Transverse colon (tissue), 4 donors: Measurements from ENCODE around the gene MT1B. TPM values are rescaled to one million over a fixed set of nuclear protein-coding genes. Genes with fewer than 3 reads are reported as not detected.

Experiments
- DNase-seq: peaks from one replicate; pipeline ENCODE4 v3.0.0-alpha.2; 2019
- H3K27ac ChIP-seq, 4 donors: fragments of 200-600 bp; sonication (generic); 2 replicates each; pipeline ENCODE4 v1.5.1; 2016 to 2018; ENCODE audit warnings: inconsistent platforms in 4 of 4
- H3K27me3 ChIP-seq: fragments of 200-600 bp; sonication (generic); 2 replicates; pipeline ENCODE4 v1.5.1; 2017; ENCODE audit warnings: inconsistent platforms
- H3K36me3 ChIP-seq, 4 donors: fragments of 200-600 bp; sonication (generic); 2 replicates each; pipeline ENCODE4 v1.5.1; 2017 to 2019; ENCODE audit warnings: inconsistent platforms in 4 of 4
- H3K4me1 ChIP-seq, 4 donors: fragments of 200-600 bp; sonication (generic); 2 replicates each; pipeline ENCODE4 v1.5.1; 2017 to 2020; ENCODE audit warnings: inconsistent platforms in 4 of 4
- H3K4me3 ChIP-seq, 4 donors: fragments of 200-600 bp; sonication (generic); 1 replicate in 1 of 4; 2 replicates in 3 of 4; pipeline versions ENCODE4 v1.5.1 to v1.6.1; 2017 to 2019; ENCODE audit warnings: inconsistent platforms in 4 of 4
- H3K9me3 ChIP-seq, 2 donors: fragments of 200-600 bp; sonication (generic); 2 replicates each; pipeline ENCODE4 v1.5.1; 2017 to 2019; ENCODE audit warnings: inconsistent platforms in 2 of 2
- EP300 ChIP-seq: sonication (generic); formaldehyde crosslinking; IDR thresholded peaks from one replicate; pipeline ENCODE4 v1.6.1; 2017; ENCODE audit warnings: antibody characterized with exemption, low read depth
- POLR2A ChIP-seq: fragments of 450-650 bp; IDR thresholded peaks from one replicate; pipeline ENCODE4 v1.6.1; 2016; ENCODE audit warnings: antibody characterized with exemption, mild to moderate bottlenecking, moderate library complexity
- POLR2AphosphoS5 ChIP-seq, 3 donors: sonication (generic); formaldehyde crosslinking; IDR thresholded peaks; one replicate each; pipeline ENCODE4 v1.6.1; 2016; ENCODE audit warnings: antibody characterized with exemption in 3 of 3
- whole genome bisulfite sequencing, 2 donors: methylation state at CpG; one replicate each; pipeline ENCODE4 v1.1.5; 2018; ENCODE audit warnings: low coverage in 1 of 2; 5-methylcytosine and 5-hydroxymethylcytosine counted together
- in situ Hi-C, 4 donors: fragments of 200-750 bp; cut with MboI; loops; one replicate each; pipeline versions ENCODE4 v1.15.0 to v1.15.1; 2017; ENCODE audit warnings: low sequenced_read_pairs in 3 of 4, low pct_ligation_motif_present in 1 of 4, low pct_unique_long_range_greater_than_20kb in 1 of 4
- intact Hi-C: fragments of 100-400 bp; cut with DNase I; formaldehyde crosslinking; loops from one replicate; pipeline ENCODE4 v1.15.1; 2023; ENCODE audit warnings: low total_unique reads
- total RNA-seq, 4 donors: library from RNA; depleted of rRNA; stranded (reverse); fragments of >200 nt; gene quantifications; one replicate each; pipeline ENCODE4 v1.1.0, GENCODE V29; 2016
- TF ChIP-seq, protein P1 (sequence below), 5 experiments: fragments of 200-600 bp in 3 of 5; fragments of 450-650 bp in 2 of 5; sonication (generic) in 3 of 5; IDR thresholded peaks; 1 replicate in 2 of 5; 2 replicates in 3 of 5; pipeline ENCODE4 v1.5.1; 2016 to 2017; ENCODE audit warnings: antibody characterized with exemption in 5 of 5, inconsistent platforms in 3 of 5, mild to moderate bottlenecking in 2 of 5, moderate library complexity in 1 of 5

Gene MT1B
- total RNA-seq, 4 donors from 2014 or later: not detected

DNA sequence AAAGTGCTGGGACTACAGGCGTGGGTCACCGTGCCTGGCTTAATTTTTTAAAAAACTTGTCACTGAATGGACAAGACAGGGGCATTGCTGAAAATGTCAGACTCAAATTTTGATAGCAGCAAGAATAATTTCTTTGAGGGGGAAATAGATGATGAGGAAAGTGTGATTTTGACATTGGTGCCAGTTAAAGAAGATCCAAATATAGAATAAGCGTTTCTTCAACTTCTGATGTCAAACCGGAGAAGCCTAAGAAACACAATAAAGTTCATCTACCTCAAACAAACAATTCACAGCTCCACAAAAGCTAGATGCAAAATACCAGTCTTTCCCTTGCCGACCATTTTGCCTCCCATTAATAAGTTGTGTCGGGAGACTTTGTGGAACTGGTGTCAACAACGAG lies 35.1 kb downstream of the MT1B start:
- DNase-seq: no peak
- intact Hi-C loops (no loop called here), in situ Hi-C loops (no loop called here)
- TF ChIP-seq POLR2AphosphoS5 (IDR thresholded peaks at IDR 0.05) (no peak), EP300 (no peak), POLR2A (no peak)
- TF ChIP-seq, protein P1, sequence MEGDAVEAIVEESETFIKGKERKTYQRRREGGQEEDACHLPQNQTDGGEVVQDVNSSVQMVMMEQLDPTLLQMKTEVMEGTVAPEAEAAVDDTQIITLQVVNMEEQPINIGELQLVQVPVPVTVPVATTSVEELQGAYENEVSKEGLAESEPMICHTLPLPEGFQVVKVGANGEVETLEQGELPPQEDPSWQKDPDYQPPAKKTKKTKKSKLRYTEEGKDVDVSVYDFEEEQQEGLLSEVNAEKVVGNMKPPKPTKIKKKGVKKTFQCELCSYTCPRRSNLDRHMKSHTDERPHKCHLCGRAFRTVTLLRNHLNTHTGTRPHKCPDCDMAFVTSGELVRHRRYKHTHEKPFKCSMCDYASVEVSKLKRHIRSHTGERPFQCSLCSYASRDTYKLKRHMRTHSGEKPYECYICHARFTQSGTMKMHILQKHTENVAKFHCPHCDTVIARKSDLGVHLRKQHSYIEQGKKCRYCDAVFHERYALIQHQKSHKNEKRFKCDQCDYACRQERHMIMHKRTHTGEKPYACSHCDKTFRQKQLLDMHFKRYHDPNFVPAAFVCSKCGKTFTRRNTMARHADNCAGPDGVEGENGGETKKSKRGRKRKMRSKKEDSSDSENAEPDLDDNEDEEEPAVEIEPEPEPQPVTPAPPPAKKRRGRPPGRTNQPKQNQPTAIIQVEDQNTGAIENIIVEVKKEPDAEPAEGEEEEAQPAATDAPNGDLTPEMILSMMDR (IDR thresholded peaks at IDR 0.05): no peak
- Histone ChIP-seq H3K27ac (no peak overlapping the region), H3K4me3 (no peak overlapping the region), H3K36me3 (no peaks in the 10 kb centered on the region), H3K27me3 (no peaks in the 10 kb centered on the region), H3K4me1 (peaks cover 3 to 15% (median 11%) of the 10 kb centered on the region in 4 donors), H3K9me3 (no peaks in the 10 kb centered on the region)
- 89 to 91% methylated on average over 4 to 7 of the region's 7 CpGs for WGBS, 2 donors

DNA sequence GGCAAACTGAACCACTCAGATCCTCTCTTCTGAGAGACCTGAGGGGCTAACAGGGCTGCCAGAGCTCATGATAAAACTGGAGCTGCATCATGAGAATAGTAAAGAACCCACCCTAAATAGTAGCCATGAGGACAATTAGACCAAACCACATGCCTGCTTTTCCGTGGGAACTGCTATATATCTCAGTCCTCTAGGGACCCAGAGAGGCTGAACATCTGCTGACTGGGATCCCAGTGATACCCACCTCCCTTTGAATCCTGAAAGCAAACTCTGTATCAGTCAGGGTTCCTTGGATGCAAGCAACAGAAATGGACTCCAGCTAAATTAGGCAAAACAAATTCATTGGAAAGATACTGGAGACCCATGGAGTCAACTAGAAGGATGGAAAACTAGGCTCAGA lies 37.1 kb downstream of the MT1B start:
- peaks cover 0 to 2% (median under 1%) of the 10 kb centered on the region in 4 donors for H3K4me1 ChIP-seq
- H3K4me3 ChIP-seq: no peak overlapping the region
- WGBS, 2 donors: 70% methylated on average over 1 of the region's 1 CpG; no CpG with 5 or more reads in 1 of the 2 donors
- no peaks in the 10 kb centered on the region for H3K36me3 ChIP-seq
- TF ChIP-seq EP300 (no peak), POLR2AphosphoS5 (IDR thresholded peaks at IDR 0.05) (no peak), POLR2A (no peak)
- TF ChIP-seq, protein P1 (IDR thresholded peaks at IDR 0.05): no peak
- no peak overlapping the region for H3K27ac ChIP-seq
- in situ Hi-C loops: no loop called here
- no peaks in the 10 kb centered on the region for H3K9me3 ChIP-seq
- DNase-seq: no peak
- intact Hi-C loops: no loop called here
- no peaks in the 10 kb centered on the region for H3K27me3 ChIP-seq

DNA sequence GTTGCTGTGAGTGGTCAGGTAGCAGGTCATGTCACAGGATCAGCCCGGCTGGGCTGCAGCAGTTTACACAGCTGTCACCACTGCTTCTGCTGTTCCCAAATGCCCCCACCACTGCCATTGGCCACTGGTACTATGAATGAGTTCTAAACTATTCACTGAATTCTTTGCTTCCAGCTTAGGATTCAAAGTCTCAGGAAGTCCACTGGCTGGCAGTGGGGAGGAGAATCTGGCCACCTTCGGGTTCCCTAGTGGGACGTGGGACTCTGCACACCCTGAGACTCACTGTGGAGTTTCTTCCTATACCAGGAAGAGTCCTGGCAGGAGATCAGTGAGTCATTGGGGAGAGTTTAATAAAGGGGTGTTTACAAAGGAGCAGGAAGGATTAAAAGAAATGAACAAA lies 37.5 kb downstream of the MT1B start:
- Histone ChIP-seq H3K27me3 (no peaks in the 10 kb centered on the region), H3K36me3 (no peaks in the 10 kb centered on the region), H3K27ac (no peak overlapping the region), H3K4me3 (no peak overlapping the region), H3K4me1 (no peaks in the 10 kb centered on the region), H3K9me3 (no peaks in the 10 kb centered on the region)
- 83 to 93% methylated on average over 2 to 3 of the region's 3 CpGs for WGBS, 2 donors
- in situ Hi-C loops: no loop called here
- intact Hi-C loops: no loop called here
- TF ChIP-seq POLR2AphosphoS5 (IDR thresholded peaks at IDR 0.05): no peak
- TF ChIP-seq EP300: no peak
- no peak for TF ChIP-seq POLR2A
- TF ChIP-seq, protein P1 (IDR thresholded peaks at IDR 0.05): no peak
- DNase-seq: no peak

DNA sequence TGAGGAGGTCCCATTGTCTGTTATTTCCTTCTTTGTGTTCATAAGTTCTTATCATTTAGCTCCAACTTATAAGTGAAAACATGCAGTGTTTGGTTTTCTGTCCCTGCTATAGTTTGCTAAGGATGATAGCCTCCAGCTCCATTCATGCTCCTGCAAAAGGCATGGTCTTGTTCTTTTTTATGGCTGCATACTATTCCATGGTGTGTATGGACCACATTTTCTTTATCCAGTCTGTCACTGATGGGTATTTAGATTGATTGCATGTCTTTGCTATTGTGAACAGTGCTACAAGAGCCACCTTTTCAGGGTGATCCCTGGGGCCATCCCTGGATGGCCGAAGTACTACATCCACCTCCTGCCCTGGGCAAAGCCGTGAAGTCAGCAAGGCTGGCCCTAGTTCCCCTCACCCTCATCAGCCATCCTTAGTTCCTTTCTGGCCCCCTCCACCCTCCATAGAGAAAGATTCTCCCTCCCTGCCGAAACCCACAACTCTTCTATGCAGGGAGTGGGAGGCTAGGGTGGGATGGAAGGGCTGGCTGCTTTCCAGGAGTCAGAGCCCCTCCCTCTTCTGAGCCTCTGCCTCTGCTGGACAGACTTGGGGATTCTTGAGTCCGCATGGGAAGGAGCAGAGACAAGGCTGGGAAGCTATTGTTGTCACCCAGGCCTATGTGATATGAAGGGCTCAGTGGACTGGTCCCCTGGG lies 38.9 kb downstream of the MT1B start:
- DNase-seq: no peak
- in situ Hi-C loops: no loop called here
- Histone ChIP-seq H3K4me3 (no peak overlapping the region), H3K27me3 (no peaks in the 10 kb centered on the region), H3K36me3 (no peaks in the 10 kb centered on the region), H3K27ac (no peak overlapping the region), H3K4me1 (no peaks in the 10 kb centered on the region), H3K9me3 (no peaks in the 10 kb centered on the region)
- 81 to 100% methylated on average over 1 to 4 of the region's 4 CpGs for WGBS, 2 donors
- no peak for TF ChIP-seq POLR2AphosphoS5 (IDR thresholded peaks at IDR 0.05)
- no peak for TF ChIP-seq POLR2A
- TF ChIP-seq, protein P1 (IDR thresholded peaks at IDR 0.05): no peak
- no peak for TF ChIP-seq EP300
- intact Hi-C loops: no loop called here
